ENCODE data around the gene SMAD1. TPM values are rescaled to one million over a fixed set of nuclear protein-coding genes. Genes with fewer than 3 reads are reported as not detected.

Gene SMAD1
- total and polyA plus RNA-seq, 8 donors = 2.6 to 19.3 (median 14.0) TPM

DNA sequence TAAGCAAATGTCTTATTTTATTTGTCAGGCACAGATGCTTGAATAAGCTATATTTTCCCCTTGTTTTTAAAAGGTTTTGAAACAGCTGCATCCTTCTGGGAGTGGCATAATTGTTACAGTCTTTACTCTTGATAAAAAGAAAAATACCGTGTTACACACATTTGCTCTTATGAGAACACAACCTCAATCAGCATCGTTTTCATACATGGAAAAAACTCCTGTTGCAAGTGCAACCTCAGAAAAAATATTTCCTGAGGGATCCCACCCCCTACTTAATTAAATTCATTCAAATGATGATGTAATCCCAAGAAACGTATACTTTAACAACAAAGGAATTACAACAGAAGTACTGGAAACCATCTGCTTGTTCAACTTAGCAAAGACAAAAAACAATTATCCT, 58.6 kb downstream of the SMAD1 start:
- no peaks in the 10 kb centered on the region for H3K27me3 ChIP-seq
- TF ChIP-seq, protein P1, sequence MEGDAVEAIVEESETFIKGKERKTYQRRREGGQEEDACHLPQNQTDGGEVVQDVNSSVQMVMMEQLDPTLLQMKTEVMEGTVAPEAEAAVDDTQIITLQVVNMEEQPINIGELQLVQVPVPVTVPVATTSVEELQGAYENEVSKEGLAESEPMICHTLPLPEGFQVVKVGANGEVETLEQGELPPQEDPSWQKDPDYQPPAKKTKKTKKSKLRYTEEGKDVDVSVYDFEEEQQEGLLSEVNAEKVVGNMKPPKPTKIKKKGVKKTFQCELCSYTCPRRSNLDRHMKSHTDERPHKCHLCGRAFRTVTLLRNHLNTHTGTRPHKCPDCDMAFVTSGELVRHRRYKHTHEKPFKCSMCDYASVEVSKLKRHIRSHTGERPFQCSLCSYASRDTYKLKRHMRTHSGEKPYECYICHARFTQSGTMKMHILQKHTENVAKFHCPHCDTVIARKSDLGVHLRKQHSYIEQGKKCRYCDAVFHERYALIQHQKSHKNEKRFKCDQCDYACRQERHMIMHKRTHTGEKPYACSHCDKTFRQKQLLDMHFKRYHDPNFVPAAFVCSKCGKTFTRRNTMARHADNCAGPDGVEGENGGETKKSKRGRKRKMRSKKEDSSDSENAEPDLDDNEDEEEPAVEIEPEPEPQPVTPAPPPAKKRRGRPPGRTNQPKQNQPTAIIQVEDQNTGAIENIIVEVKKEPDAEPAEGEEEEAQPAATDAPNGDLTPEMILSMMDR (IDR thresholded peaks at IDR 0.05) = no peak
- intact Hi-C loops (cut with DNase I) = loop anchor here in 1 of 3 donors (10.0 kb wide), 1 partner anchor 55 kb away; the partner anchor contains the start of gene SMAD1
- H3K4me1 ChIP-seq = peaks cover 5 to 18% (median 9%) of the 10 kb centered on the region in 3 donors
- H3K4me3 ChIP-seq = no peak overlapping the region
- WGBS, 2 donors = 84 to 89% methylated on average over 3 of the region's 3 CpGs
- H3K9me3 ChIP-seq = no peaks in the 10 kb centered on the region
- no peak for ATAC-seq
- no peaks in the 10 kb centered on the region for H3K36me3 ChIP-seq
- no peak overlapping the region for H3K27ac ChIP-seq
- FAIRE-seq = no peak
- no peak for DNase-seq

DNA sequence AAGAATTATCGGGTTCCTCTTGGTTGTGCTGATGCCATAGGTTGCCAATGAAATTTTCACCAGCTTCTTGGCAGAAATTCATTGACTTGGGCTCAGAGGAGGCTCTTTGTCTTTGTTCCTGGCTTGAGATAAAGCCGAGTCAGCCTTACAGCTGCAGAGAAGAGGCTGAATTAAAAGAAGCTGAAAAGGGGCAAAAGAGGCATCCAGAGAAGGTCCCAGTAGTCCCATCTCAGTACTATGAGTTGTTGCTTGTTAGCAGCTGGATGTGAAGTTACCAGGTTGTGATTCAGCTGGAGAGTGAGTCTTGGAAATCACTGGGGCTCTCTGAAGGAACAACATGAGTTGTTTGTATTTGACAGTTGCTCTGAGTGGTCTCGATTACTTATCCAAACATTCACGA, 59.7 kb downstream of the SMAD1 start:
- FAIRE-seq (no peak), DNase-seq (no peak), ATAC-seq (no peak)
- 39 to 45% methylated on average over 4 of the region's 4 CpGs for WGBS, 2 donors
- Histone ChIP-seq H3K4me3 (no peak overlapping the region), H3K27ac (no peak overlapping the region), H3K4me1 (peaks cover 8 to 30% (median 19%) of the 10 kb centered on the region in 3 donors), H3K9me3 (no peaks in the 10 kb centered on the region), H3K36me3 (no peaks in the 10 kb centered on the region), H3K27me3 (no peaks in the 10 kb centered on the region)
- TF ChIP-seq, protein P1 (IDR thresholded peaks at IDR 0.05) = no peak
- intact Hi-C loops (cut with DNase I) = loop anchor here in 1 of 3 donors (10.0 kb wide), 1 partner anchor 57 kb away; the partner anchor contains the start of gene SMAD1

DNA sequence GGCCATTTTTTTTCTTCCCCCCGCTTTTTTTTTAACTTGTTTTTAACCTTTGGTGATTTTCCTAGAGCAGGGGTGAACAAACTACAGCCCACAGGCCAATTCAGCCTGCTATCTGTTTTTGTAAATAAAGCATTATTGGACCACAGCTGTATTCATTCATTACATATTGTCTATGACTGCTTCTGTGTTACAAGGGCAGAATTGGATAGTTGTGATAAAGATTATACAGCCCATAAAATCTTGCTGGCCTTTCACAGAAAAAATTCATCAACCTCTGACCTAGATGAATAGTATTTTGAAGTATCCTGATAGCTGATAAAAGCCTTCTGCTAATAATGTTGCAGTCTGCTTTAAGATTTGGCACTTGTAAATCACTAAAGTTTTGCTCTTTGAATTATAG, 63.4 kb downstream of the SMAD1 start:
- TF ChIP-seq, protein P1 (IDR thresholded peaks at IDR 0.05) = no peak
- Histone ChIP-seq H3K9me3 (no peaks in the 10 kb centered on the region), H3K27ac (peak overlapping the region in 3 of 4 donors; percentile 5 to 74 (median 68)), H3K4me1 (peaks cover 16 to 37% (median 25%) of the 10 kb centered on the region in 3 donors), H3K36me3 (no peaks in the 10 kb centered on the region), H3K27me3 (no peaks in the 10 kb centered on the region), H3K4me3 (no peak overlapping the region)
- peak in 3 of 4 donors; percentile 25 to 55 (median 50) for ATAC-seq
- intact Hi-C loops (cut with DNase I) = loop anchor here in 1 of 3 donors (10.0 kb wide), 1 partner anchor 60 kb away; the partner anchor contains the start of gene SMAD1
- FAIRE-seq = no peak
- 35 to 50% methylated on average over 1 of the region's 1 CpG for WGBS, 2 donors
- no peak for DNase-seq

DNA sequence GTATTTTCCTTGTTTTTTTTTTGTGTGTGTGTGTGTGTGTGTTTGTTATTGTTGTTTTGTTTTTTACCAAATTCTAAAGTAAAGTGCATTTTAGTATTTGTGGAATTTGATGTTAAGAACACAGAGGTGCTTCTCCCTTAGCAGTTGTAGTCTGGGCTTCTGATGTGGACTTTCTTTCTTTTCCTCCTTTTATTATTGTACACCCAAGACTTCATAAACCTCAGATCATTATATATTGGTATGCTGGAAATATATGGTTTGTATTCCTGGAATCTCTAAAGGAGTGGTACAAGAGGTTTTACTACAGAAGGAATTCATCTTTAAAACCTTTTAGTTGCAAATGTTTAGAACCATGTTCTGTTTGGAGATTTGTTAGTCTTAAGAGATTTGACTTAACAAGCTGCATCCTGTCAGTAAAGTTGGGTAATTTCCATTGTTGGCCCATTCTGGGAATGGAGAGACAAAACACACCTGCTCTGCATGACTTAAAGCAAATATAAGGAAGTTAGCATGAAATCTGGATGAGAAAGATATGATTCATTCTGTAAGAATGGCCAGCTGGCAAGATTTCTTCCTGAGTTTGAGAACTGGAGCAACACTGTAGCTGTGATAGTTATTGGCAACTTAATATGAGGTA, 64.0 kb downstream of the SMAD1 start:
- intact Hi-C loops (cut with DNase I) = loop anchor here in 1 of 3 donors (10.0 kb wide), 1 partner anchor 61 kb away; the partner anchor contains the start of gene SMAD1
- FAIRE-seq (peak; percentile 17), DNase-seq (peak in 3 of 6 donors; percentile 72 to 77 (median 76)), ATAC-seq (peak; percentile 91 to 94 (median 92))
- H3K4me3 ChIP-seq = no peak overlapping the region
- no peaks in the 10 kb centered on the region for H3K27me3 ChIP-seq
- H3K27ac ChIP-seq = peak overlapping the region; percentile 4 to 74 (median 36)
- TF ChIP-seq, protein P1 (IDR thresholded peaks at IDR 0.05) = no peak
- no peaks in the 10 kb centered on the region for H3K36me3 ChIP-seq
- H3K4me1 ChIP-seq = peaks cover 17 to 42% (median 30%) of the 10 kb centered on the region in 3 donors
- H3K9me3 ChIP-seq = no peaks in the 10 kb centered on the region

All from pancreas (tissue), 10 donors.